ENCODE results near the gene GPR150. TPM values are rescaled to one million over a fixed set of nuclear protein-coding genes. Genes with fewer than 3 reads are reported as not detected.

GPR150 gene
- total and polyA plus RNA-seq, 10 of the 15 experiments (the other 5 are each of a cell fraction or from before 2014, with no cell fraction given) = 0.08 to 1.1 (median 0.37) TPM; not detected in 1

- TF ChIP-seq MLLT1 (IDR thresholded peaks at IDR 0.05) (no peak), POLR2AphosphoS5 (IDR thresholded peaks at IDR 0.05; ENCODE audit: low read length) (peak; percentile 39; the same call in 1 of the 2 replicates), GATAD2B (conservative IDR thresholded peaks at IDR 0.05; ENCODE audit: low read depth) (peak; percentile 71), E2F8 (IDR thresholded peaks at IDR 0.05; ENCODE audit: low read depth, partially characterized antibody) (no peak), TBL1XR1 (IDR thresholded peaks at IDR 0.05; ENCODE audit: low read depth, low read length) (no peak), ZNF592 (IDR thresholded peaks at IDR 0.05) (0 out of 2 replicates have a peak, but pooled peaks have one; percentile 22), NR2F1 (conservative IDR thresholded peaks at IDR 0.05) (peak; percentile 85), ZNF217 (IDR thresholded peaks at IDR 0.05) (peak; percentile 37; the same call in 1 of the 2 replicates)
- TF ChIP-seq, protein P1, sequence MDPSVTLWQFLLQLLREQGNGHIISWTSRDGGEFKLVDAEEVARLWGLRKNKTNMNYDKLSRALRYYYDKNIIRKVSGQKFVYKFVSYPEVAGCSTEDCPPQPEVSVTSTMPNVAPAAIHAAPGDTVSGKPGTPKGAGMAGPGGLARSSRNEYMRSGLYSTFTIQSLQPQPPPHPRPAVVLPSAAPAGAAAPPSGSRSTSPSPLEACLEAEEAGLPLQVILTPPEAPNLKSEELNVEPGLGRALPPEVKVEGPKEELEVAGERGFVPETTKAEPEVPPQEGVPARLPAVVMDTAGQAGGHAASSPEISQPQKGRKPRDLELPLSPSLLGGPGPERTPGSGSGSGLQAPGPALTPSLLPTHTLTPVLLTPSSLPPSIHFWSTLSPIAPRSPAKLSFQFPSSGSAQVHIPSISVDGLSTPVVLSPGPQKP (IDR thresholded peaks at IDR 0.05; ENCODE audit: low read depth, low read length) = no peak
These were observed at the start of gene GPR150 (continued) for GRCh38 chr5:95620030-95620869.

All from GM12878 (cell line).